ENCODE measurements around the gene TRIM66. TPM values are rescaled to one million over a fixed set of nuclear protein-coding genes. Genes with fewer than 3 reads are reported as not detected.

The TRIM66 gene
- 10 to 100 TPM in 1 of 4 donors, 1 to 10 TPM in 3; 1.4 to 12.9 (median 3.1) TPM for total RNA-seq

DNA sequence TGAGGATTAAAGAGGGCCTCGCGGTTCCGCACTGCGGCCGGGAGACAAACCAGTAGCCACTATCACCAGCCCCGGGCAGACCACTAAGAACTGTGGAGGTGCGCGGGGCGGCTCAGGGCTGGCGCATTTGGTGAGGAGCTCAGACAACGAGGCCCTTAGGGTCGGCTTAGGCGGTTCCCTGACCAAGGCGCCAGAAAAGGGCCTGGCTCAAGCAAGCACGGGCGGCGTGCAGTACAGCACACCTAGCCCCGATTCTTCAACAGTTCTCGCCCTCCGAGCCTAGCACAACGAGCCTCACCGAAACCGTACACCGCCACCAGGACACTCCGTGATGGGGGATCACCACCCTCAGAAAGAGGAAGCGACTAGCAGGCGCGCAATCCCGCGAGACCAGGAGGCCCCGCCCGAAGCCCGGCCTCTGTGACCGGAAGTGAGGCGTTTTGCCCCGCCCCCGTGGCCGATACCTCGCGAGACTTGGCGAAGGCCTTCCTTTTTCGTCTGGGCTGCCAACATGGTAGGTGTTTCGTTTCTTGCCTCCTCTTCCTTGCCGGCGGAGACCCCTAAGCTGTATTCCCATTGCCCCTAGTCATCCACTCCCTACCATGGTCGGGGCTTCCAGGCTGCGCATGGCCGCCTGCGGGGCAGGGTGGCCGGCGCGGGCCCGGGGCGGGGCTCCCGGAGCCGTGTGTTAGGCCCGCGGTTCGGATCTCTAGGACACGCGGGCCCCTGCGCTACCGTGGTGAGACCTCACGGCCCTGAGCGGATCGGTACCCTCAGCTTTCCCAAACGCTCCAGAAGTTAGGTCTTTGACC is at the start of gene TRIM66, which contains the start of gene RPL27A:
Gene TRIM66, minus strand, starts transcription at position 363 of the 812 bp plus-strand sequence. CDS start 10,391 bp downstream, outside the sequence.
Gene RPL27A, plus strand, starts transcription at position 490 of the 812 bp plus-strand sequence. Its CDS starts 22 bp downstream, at position 512.
- 0% methylated on average over 6 of the region's 67 CpGs; no CpG with 5 or more reads in 1 of the 2 donors for WGBS, 2 donors (ENCODE audit: low coverage in 1 of 2)
- peaks cover 0 to 46% of the 10 kb centered on the region in 2 donors for H3K36me3 ChIP-seq
- H3K4me1 ChIP-seq: peaks cover 4 to 36% (median 12%) of the 10 kb centered on the region in 3 donors
- peak within 1 kb of the TSS; percentile 90 to 100 (median 94) for H3K27ac ChIP-seq
- no peak for TF ChIP-seq EP300 (IDR thresholded peaks at IDR 0.05)
- peak; percentile 100 for TF ChIP-seq POLR2AphosphoS5 (IDR thresholded peaks at IDR 0.05)
- TF ChIP-seq, protein P1, sequence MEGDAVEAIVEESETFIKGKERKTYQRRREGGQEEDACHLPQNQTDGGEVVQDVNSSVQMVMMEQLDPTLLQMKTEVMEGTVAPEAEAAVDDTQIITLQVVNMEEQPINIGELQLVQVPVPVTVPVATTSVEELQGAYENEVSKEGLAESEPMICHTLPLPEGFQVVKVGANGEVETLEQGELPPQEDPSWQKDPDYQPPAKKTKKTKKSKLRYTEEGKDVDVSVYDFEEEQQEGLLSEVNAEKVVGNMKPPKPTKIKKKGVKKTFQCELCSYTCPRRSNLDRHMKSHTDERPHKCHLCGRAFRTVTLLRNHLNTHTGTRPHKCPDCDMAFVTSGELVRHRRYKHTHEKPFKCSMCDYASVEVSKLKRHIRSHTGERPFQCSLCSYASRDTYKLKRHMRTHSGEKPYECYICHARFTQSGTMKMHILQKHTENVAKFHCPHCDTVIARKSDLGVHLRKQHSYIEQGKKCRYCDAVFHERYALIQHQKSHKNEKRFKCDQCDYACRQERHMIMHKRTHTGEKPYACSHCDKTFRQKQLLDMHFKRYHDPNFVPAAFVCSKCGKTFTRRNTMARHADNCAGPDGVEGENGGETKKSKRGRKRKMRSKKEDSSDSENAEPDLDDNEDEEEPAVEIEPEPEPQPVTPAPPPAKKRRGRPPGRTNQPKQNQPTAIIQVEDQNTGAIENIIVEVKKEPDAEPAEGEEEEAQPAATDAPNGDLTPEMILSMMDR (IDR thresholded peaks at IDR 0.05): peak in 3 of 4 experiments; percentile 33 to 56 (median 48)
- peak; percentile 98 for TF ChIP-seq POLR2A (IDR thresholded peaks at IDR 0.05)
- H3K27me3 ChIP-seq: no peaks in the 10 kb centered on the region
- H3K9me3 ChIP-seq: no peaks in the 10 kb centered on the region
- peak within 1 kb of the TSS; percentile 67 to 75 for H3K4me3 ChIP-seq
- ATAC-seq: peak; percentile 99

GRCh38 chr11:8731647-8732323 is 49.3 kb upstream of the TRIM66 start:
- Histone ChIP-seq H3K36me3 (peaks cover 0 to 22% of the 10 kb centered on the region in 2 donors), H3K4me3 (no peak overlapping the region), H3K27me3 (no peaks in the 10 kb centered on the region), H3K9me3 (no peaks in the 10 kb centered on the region), H3K4me1 (peaks cover 16 to 97% (median 37%) of the 10 kb centered on the region in 3 donors), H3K27ac (peak overlapping the region; percentile 86 to 96 (median 90))
- no peak for ATAC-seq
- TF ChIP-seq, protein P1 (IDR thresholded peaks at IDR 0.05): no peak
- TF ChIP-seq POLR2AphosphoS5 (IDR thresholded peaks at IDR 0.05): no peak
- WGBS, 2 donors (ENCODE audit: low coverage in 1 of 2): 21 to 45% methylated on average over 2 of the region's 3 CpGs

DNA sequence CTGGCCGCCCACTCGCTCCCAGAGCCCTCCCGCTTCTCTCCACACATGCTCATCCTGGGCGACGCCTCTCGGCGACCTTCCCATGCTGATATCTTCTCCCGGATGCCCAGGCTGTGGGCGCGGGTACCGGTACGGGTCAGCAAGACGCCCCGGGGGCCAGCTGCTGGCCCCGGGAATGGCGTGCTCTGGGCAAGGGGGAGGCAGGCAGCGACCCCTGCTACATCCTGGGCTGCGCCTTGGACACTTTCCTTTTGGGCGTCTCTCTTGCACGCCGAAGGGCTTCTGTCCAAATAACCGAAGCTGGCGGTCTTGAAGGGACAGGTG is 48.2 kb upstream of the TRIM66 start:
- no peak for TF ChIP-seq POLR2AphosphoS5 (IDR thresholded peaks at IDR 0.05)
- TF ChIP-seq EP300 (IDR thresholded peaks at IDR 0.05): no peak
- TF ChIP-seq POLR2A (IDR thresholded peaks at IDR 0.05): no peak
- TF ChIP-seq, protein P1 (IDR thresholded peaks at IDR 0.05): no peak
- Histone ChIP-seq H3K9me3 (no peaks in the 10 kb centered on the region), H3K27me3 (no peaks in the 10 kb centered on the region), H3K4me3 (no peak overlapping the region), H3K4me1 (peaks cover 16 to 99% (median 37%) of the 10 kb centered on the region in 3 donors), H3K36me3 (peaks cover 0 to 27% of the 10 kb centered on the region in 2 donors), H3K27ac (peak overlapping the region; percentile 86 to 96 (median 90))
- WGBS, 2 donors (ENCODE audit: low coverage in 1 of 2): no CpG with 5 or more reads among the region's 23 CpGs
- no peak for ATAC-seq

DNA sequence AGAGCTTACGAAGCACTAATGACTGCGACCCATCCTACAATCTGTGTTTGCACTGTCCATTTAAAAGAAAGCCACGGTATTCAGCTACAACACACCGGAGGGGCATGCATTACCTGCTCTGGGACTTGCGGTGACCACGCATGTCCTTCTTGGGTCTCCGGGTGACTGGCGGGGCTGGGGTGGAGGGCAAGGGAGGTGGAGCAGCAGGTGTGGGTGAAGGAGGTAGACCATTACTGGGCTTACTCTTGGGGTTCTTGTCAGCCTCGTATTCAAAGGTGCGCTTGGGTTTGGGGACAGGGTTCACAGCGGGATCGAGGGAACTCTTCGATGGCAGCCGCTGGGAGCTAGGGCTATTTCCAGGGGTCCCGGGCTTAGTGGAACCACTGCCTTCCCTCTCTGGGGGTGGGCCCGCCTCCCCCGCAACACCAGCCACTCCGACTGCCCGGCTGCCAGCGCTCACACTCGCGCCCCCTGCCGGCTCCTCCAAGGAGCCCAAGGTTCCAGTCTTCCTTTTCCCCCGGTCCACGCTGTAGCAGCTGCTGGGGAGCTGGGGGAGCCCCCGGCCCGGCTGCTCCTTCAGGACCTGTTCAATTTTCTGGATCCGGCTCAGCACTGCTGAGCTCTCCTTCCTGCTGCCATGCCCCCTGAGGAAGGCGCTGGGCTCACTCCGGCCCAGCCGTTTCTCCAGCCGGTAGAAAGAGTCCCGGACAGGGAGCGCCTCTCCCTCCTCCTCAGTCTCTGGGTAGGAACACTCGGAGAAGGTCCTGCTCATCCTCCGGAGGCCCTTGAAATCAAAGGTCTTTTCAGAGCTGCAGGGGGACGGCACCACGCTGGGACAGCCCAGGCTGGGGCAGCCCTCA is 47.6 kb upstream of the TRIM66 start:
- H3K36me3 ChIP-seq: peaks cover 0 to 29% of the 10 kb centered on the region in 2 donors
- H3K4me3 ChIP-seq: no peak overlapping the region
- 85 to 90% methylated on average over 10 to 16 of the region's 38 CpGs for WGBS, 2 donors (ENCODE audit: low coverage in 1 of 2)
- peak overlapping the region; percentile 69 to 96 (median 88) for H3K27ac ChIP-seq
- TF ChIP-seq POLR2A (IDR thresholded peaks at IDR 0.05) (no peak), POLR2AphosphoS5 (IDR thresholded peaks at IDR 0.05) (no peak), EP300 (IDR thresholded peaks at IDR 0.05) (no peak)
- TF ChIP-seq, protein P1 (IDR thresholded peaks at IDR 0.05): peak in 1 of 4 experiments; percentile 12
- H3K27me3 ChIP-seq: no peaks in the 10 kb centered on the region
- no peak for ATAC-seq
- no peaks in the 10 kb centered on the region for H3K9me3 ChIP-seq
- H3K4me1 ChIP-seq: peaks cover 16 to 96% (median 37%) of the 10 kb centered on the region in 3 donors

Measured in gastroesophageal sphincter (tissue), 4 donors.